Measurements from ENCODE around the gene CHD6.

GRCh38 chr20:41534170-41534569, 84.0 kb downstream of the CHD6 start:
- TF ChIP-seq CTCF (conservative IDR thresholded peaks at IDR 0.05) (no peak), EZH2 (IDR thresholded peaks at IDR 0.05; ENCODE audit: low read depth) (no peak)

Measured in PC-9 (cell line).